CD4-positive, alpha-beta T cell treated with Interleukin-12 subunit alpha and Interleukin-12 subunit beta, for 1 hour (primary cell): Measurements from ENCODE around the gene WDR87.
A peak's percentile ranks its signal among the peaks of the same experiment; 100 is the strongest.
"Not testable (repeated sequence)": the region's sequence is repeated elsewhere in the genome, so short reads cannot be mapped to it uniquely, and the experiment has no call there.

Experiments
- DNase-seq: peaks from one replicate; pipeline ENCODE4 v3.0.0-alpha.2; 2020

The WDR87 gene

DNA sequence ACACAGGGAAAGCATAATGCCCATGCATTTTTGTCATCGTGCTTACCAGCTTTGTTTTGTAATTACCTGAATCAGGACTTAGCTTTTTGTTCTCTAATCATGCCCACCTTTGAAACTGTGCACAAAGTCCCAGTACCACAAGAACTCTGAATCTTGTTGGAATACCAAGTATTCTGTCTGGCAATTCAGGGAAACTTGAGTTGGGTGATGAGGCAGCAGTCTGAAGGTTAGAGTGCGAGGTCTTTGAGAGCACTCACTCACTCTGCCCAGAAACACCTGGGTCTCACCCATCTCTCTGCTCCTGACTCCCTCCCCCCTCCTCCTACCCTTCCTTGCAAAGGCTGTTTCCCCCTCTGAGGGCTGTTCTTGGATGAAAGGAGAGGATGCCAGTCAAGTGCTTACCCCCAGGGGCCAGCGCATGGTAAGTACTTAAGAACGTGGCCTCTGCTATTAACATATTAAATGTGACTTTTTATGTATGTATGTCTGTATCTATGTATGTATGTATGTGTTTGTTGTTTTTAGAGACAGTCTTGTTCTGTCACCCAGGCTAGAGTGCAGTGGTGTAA is 23.0 kb upstream of the WDR87 start:
- no peak for DNase-seq

DNA sequence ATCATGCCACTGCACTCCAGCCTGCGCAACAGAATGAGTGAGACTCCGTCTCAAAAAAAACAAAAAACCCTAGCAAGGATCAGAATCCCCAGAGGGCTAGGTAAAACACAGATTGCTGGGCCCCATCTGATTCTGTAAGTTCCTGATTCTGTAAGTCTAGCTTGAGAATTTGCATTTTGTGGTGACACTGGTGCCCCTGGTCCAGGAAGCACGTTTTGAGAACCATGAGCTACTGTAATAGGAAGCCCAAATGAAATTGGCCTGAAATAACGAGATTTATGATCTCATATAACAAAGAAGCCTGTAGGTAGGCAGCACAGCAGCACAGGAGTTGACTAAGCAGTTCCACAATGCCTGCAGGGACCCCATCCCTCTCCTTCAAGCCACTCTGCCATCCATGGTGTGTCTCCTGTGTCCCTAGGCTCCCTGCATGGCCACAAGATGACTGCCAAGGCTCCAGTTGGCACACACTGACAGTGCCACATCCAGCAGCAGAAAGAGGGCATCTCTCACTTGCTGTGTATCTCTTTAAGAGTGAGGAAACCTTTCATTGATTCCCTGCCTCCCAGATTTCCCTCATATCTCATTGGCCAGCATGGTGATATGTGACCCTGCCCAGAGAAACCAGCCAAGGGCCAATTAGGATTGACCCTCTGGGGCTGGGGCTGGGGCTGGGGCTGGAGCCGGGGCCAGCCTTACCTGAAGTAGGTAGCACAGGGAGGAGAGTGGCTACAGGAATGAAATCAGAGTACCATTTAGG is 22.3 kb upstream of the WDR87 start:
- no peak for DNase-seq

DNA sequence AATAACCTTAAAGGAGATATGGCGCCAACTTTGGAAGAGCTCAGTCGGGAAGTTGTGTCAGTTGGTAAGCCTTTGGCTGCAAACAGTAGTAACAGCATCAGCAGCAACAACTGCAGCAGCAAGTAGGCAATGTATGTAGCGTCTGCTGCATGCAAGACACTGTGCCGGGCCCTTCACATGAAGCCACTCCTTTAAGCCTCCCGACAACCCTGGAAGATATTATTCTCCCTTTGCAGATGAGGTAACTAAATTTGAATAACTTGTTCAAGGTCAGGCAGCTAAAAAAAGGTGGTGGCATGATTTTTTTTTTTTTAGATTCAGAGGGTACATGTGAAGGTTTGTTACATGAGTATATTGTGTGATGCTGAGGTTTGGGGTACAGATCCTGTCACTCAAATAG is 20.3 kb upstream of the WDR87 start:
- DNase-seq = no peak

DNA sequence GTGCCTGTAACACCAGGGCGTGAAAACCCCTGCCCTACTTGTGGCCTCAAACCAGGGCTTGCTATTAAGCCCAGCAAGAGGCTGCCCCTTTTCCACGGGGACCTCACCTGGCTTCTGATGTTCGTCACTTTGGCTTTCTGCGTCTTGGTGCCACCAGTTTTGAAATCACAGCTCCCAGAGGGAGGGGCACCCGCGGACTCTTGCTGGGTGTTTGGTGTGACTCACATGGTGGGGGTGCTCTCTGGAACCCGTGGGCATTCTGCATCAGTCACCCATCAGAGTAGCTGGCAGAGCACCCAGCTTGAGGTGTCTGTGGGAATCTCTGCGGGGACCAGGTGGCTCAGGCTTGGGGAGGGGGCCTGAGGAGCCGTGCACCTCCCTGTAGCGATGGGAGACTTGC is 19.9 kb upstream of the WDR87 start:
- no peak for DNase-seq

DNA sequence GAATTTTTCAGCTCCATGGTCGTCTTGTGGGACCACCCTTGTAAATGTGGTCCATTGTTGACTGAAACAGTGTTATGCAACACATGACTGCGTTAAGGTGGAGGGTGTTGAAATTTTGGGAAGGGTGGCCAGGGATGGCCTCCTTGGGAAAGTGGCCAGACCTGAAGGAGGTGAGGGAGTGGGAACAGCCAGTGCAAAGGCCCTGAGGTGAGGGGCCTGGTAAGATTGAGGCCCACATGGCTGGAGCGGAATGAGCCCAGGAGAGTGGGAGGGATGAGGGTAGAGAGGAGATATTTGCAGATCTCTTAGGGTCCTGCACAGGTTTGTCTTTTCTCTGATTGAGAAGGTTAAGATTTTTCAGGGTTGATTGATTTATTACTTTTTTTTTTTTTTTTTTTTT is 18.8 kb upstream of the WDR87 start:
- DNase-seq = no peak

DNA sequence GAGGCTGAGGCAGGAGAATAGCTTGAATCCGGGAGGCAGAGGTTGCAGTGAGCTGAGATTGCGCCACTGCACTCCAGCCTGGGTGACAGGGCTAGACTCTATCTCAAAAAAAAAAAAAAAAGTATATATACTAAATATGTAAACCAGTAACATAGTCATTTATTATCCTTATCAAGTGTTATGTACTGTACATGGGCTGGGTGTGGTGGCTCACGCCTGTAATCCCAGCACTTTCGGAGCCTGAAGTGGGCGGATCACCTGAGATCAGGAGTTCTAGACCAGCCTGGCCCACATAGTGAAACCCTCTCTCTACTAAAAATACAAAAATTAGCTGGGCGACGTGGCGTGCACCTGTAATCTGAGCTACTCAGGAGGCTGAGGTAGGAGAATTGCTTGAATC is 18.2 kb upstream of the WDR87 start:
- not testable (repeated sequence) for DNase-seq

DNA sequence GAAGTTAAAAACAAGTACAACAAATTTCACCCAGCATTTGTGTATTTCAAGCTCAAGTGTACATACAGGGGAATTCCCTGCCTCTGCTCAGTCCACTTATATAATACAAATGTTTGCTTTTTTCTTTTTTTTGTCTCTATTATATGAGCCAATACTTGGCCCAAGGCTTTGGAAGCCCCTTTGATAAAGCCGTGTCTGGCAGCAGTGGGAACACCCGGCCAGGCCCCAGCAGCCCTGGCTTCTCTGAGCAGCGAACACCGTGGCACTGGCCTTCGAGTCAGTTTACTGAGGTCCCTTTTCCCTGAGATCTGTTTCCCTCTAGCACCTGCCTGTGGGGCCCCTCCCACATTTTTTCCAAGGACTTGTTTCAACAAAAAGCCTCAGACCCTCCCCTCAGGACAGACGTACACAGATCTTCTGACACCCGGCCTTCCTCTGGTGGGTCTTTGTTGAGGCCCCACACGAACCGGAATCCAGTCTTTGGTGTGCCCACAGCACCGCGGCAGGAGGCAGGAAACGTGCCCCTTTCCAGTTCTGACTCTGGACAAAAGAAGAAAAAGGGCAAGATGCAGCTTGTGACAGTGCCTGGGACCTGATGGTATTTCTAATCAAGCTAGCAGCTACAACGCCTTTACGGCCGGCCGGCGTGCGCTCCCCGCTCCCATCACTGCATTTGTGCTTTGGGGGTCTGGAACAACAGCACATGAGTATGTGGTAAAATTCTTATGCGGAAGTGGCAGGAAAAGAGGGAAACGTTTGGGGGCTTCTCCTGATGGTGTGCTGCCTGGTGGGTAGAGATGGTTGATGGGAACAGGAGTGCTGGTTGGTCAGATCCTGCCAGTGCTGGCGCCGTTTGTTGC is 14.4 kb upstream of the WDR87 start:
- no peak for DNase-seq

DNA sequence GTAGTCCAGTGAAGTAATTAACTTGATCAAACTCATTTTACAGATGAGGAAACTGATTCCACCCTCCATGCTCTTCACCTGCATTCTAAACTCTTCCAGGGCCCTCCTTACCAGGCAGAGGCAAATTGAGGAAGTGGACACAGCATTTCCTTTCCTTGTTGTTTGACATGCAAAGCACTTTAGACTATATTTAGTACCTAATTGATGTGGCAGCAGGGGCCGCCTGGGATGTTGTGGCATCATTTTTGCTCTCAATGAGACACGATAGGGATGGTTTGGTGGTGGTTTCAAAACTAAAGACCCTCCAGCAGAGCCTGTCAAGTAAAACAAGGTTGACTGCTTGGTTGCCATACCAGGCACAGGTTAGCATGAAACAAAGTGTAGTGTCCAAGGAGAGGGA is 8.5 kb upstream of the WDR87 start:
- DNase-seq = no peak

DNA sequence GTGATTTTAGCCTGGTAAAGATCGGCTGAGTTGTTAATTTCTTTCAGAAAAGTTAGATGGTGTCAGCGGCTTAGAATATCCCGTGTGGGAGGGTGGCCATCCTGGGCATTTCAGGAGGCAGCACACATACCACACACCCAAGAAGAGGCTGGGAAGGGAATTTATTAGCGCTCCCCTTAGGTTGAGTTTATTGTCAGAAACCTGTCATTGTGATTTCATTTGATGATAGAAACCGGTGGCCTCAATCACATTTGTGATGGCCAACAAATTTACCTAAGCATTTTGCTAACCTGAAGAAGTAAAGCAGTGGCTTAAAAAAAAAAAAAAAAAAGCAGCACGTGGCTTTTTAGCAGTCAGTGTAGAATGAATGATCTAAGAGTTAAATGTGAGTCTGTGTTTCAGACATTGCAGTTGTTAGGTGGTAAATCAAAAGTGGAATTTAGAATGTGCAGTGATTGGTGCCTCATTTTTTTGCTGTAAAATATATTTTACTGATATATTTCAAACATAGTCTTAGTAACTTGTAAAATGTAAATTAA is 3.3 kb upstream of the WDR87 start:
- DNase-seq = no peak

DNA sequence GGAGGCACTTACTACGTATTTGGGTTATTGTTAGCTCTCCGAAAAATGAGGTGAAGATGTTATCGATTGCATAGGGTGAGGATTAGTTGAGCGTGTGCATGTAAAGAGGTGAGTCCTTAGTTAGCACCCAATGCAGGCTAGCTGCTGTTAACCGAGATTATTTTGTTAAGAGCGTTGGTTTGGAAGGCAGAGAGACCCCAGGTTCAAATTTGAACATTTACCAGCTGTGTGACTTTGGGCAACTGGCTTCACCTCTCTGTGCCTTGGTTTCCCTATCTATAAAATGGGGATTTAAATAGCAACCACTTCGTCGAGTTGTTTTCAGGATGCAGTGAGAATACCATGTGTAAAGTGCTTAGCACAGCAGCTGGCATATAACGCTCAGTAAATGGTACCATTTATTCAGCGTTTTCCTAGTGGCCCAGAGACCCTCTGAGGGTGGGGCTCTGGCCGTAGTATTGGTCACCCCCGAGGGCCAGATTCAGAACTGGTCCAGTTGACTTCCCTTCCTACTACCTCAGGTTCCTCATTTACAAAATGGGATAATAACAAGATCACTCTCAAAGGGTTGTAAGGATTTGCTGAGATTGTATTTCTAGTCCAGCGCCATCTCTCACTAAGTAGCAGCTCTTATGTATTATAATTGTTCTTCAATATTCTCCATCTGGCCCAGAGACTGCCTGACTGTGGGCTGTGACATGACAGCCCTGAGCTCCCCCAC is 1.5 kb upstream of the WDR87 start:
- no peak for DNase-seq

DNA sequence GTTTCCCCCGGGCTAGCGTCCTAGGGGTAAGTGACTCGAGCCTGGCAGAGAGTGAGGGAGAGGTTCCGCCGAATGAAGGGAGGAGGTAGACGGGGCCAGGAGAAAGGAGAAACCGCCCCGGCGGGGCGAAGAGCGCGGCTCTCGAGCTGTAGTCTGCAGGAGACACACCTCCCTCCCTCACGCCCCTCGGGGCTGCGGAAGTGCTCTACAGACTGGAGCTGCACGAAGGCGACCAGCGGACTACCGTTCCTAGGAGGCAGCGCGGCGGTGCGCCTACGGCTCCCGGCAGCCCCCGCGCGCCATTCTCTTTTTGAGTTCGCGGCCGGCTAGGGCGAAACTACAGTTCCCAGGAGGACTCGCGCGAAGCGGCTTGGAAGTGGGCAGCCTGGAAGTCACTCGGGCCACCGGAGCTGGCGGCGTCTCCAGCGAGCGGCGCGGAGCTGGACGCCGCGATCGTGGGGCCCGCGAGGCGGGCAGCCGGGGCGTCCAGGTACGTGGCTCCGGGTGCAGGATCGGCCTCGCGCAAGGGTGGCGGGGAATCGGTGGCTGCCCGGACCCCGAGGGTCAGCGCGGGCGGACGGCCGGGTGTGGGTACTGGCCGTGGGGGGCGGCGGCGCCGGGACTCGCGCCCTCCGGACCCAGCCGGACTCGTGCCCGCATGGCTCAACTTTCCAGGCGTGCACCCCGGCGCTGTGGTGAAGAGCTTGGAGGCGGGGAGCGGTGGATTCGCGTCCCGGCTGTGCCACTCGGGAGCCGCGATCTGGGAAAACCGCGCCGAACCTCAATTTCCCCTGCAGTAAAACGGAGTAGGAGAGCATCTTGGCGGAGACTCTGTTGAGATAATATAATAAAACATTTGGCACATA is 708 bp upstream of the WDR87 start, which contains the start of gene SIPA1L3:
TSS of gene SIPA1L3 (plus strand) at position 340 of the 866 bp plus-strand sequence. CDS start 174,358 bp downstream, outside the sequence.
- DNase-seq = peak; percentile 92

DNA sequence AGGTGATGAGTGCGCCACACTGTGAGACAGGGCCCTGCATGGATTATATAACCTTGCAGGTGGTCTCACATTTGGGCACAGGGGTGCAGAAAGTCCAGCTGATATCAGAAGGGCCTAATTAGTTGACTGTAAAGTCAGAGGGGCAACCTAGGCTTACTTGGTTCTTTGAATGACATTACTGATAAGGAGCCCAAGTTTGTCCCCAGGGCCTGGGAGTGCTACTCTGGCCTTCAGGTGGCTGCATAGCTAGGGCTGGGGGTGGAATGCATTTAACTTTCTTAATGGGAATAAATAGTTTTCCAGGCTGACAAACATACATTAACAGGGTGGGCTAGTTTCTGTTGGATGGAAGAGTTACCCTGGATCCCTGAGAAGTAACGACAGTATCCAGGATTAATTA is 3.3 kb downstream of the WDR87 start:
- DNase-seq = no peak

DNA sequence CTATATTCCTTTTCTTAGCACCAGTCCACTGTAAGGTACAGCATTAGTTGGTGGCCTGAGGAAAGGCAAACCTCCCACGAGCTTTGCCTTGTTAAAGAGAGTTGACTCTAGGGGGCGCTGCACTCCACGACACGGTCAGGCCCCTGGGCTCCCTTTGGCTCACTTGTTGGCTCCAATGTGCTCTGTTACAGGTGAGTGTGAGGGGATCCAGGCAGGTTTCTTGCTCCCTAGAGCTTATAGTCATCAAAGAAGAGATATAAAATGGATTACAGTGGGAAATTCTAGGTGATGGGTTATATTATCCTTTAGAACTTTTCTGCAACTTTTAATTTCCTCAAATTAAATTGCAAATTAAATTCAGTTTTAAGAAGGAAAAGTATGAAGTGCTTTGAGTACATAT is 3.7 kb downstream of the WDR87 start:
- peak; percentile 82 for DNase-seq

DNA sequence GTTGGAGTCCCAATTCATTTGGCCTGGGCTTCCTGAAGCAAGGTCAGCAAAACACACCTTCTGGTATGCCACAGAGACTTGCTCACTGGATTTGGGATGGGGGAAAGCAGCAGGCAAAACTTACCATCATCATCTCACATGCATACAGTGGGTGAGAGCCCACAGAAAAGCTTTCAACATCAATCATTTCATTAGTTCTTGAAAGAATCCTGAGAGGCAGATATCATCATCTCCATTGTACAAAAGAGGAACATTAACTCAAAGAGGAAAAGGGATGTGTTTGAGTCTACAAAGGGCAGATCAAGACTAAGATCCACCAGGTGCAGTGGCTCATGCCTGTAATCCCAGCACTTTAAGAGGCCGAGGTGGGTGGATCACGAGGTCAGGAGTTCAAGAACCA is 6.4 kb downstream of the WDR87 start:
- DNase-seq = no peak

DNA sequence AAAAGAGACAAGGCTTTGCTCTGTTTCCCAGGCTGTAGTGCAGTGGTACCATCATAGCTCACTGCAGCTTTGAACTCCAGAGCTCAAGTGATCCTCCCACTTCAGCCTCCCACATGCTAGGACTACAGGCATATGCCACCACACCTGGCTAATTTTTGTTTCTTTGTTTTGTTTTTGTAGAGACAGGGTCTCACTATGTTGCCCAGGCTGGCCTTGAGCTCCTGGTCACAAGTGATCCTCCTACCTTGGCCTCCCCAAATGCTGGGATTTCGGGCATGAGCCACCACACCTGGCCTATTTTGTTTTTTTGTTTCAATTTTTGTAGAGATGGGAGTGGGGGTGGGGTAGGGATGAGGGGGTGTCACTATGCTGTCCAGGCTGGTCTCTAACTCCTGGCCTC is 6.9 kb downstream of the WDR87 start:
- no peak for DNase-seq

DNA sequence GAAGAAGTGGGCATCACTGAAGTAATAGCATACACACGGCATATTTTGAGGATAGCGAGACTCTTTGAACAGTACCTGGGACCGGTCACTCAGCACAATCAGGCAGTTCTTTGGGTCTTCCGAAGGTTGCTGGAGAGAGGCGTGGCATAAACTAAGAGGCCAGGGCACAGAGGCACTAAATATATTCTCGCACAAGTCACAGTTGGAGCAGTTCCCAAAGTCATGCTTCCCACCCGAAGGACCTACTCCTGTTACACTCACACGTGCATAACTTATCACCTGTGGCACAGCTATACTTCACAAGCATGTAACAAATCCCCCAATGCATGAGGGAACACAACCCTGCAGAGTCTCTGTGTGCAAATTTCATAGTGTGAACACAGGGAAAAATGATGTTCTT is 10.2 kb downstream of the WDR87 start:
- DNase-seq = no peak

DNA sequence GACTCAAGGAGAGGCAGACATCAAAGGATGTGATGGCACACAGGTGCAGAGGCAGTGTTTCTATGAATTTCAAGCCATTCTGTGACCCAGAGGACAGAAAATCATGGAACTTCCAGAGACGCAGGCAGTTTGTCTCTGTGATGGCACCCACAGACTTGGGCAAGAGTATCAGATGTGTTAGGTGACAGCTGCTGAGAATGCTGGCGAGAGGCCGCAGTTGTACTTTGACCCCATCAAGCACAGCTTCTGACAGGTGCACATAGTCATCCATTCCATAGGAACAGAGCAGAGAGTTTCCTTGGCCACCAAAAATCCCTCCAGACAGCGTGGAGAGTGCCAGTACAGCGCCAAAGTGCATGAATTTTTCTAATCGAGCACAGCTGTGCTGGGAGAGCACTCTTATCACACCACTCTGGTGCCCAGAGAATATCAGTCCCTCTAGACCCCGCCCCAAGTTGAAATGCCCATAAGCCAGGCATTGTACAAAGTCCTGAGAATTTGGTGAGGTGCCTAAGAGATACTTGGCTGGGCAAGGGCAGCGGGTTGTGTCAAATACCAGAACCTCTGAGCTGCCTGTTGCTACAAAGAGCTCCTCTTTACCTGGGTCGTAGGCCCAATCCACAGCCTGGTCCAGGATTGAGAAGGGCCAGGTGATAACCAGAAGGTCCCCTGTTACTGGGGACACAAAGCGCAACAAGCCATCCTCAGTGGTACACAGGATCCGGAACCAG is 12.4 kb downstream of the WDR87 start:
- no peak for DNase-seq

DNA sequence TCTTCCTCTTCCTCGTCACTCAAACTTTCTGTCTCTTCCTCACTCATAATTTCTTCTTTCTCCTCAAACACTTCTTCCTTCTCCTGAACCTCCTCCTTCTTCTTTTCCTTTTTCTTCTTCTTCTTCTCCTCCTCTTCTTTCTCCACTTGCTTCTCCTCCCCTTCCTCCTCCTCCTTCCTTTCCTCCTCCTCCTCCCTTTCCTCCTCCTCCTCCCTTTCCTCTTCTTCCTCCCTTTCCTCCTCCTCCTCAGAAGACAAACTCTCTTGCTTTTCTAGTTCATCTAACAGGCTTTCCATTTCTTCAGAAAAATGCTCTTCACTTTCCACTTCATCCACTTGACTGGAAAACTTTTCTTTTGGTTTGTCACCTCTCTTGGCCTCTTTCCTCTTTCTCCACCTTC is 19.8 kb downstream of the WDR87 start:
- DNase-seq = no peak

DNA sequence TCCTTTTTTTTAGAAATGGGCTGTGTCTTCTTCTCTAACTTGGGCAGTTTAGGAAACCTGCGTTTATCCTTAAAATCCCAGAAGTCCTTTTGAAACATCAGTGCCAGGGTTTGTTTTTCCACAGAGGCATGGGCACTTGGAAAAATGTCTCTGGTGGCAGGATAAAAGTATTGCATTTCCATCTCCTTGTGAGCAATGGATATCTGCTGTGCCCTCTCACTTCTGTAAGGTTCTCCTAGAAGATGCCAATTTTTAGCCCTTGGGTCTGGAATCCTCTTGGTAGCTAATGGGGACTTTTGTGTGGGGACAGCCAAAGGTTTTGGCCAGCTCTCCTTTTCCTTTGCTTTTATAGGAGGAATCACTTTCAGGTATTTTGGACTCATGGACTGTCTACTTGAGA is 21.0 kb downstream of the WDR87 start:
- DNase-seq = no peak

DNA sequence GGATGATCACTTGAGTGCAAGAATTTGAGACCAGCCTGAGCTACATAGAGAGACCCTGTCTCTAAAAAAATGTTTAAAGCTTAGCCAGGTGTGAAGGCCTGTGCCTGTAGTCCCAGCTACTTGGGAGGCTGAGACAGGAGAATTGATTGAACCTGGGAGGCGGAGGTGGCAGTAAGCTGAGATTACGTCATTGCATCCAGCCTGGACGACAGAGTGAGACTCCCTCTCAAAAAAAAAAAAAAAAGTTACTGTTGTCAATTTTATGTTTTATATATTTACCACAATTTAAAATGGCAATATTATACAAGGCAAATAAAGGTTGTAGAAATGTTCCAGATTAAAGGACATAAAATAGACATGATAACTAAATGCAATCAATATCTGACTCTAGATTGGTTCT is 29.2 kb downstream of the WDR87 start:
- no peak for DNase-seq

DNA sequence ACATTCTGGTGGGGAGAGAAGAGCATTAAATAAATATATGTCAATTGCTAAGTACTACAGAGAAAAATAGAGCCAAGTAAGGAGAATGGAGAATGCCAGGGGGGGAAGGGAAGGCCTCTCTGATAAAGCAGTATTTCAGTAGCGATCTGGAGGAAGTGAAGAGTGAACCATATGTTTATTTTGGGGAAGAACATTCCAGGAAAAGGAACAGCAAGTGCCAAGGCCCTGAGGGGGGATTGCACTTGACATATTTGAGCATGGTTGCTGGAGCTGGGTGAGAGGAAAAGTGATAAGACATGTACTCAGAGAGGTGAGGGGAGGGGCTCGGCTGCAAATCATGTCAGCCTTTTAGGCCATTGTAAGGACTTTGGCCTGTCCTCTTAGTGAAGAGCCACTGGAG is 30.4 kb downstream of the WDR87 start:
- DNase-seq = no peak
